DMS153 treated with DMSO at 0.1 percent for 48 hours (cell line): ENCODE results near the gene THBS4.
A peak's percentile ranks its signal among the peaks of the same experiment; 100 is the strongest.

Experiments used
- DNase-seq: peaks from one replicate; lab custom pipeline; 2025; ENCODE audit not compliant: unreplicated experiment; lab: John Stamatoyannopoulos, UW

THBS4 gene

DNA sequence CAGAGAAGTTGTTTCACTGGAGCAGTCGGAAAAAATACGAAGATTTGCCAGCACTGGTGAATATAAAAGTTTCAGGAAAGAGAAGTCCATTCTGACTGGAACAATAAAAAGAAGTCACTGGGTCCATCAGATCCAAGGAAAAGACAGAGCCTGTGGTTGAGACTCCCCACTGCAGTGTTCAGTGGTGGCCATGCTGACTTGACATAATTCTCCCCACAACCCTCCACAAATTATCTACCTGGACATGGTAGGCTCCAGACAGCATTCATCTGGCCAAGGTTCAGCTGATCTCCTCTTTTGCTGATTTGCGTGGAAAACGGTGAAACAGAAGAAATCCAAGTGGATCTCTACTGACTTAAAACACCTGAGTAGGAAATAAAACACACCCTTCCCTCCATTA, 8.0 kb downstream of the THBS4 start:
- no peak for DNase-seq

DNA sequence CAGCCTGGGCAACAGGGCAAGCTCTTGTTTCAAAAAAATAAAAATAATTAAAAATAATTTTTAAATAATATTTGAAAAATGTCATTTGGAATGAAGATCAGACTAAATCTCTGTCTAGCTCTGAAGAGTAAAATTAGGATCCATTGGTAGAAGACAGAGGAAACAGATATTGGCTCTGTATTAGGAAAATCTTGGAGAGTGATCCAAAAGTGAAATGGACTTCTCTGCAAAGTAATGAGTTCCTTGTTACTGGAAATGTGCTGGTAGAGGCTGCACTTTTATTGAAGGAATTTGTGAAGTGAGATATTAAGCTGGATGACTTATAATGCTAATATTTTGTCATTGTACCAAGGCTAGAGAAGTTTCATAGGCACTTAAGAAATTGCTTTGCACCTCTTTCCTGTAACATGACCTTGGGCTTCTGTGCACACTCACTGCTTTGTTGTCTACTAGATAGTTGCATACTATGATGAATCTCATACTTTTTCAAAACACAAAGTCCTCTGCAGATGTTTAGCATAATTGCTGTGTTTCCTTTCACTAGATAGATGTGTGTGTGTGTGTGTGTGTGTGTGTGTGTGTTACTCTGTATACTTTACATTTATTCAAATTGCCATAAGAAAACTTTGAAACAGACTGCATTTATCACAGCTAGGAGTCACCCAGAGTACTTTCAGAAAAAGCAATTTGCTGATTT, 13.1 kb downstream of the THBS4 start:
- no peak for DNase-seq

DNA sequence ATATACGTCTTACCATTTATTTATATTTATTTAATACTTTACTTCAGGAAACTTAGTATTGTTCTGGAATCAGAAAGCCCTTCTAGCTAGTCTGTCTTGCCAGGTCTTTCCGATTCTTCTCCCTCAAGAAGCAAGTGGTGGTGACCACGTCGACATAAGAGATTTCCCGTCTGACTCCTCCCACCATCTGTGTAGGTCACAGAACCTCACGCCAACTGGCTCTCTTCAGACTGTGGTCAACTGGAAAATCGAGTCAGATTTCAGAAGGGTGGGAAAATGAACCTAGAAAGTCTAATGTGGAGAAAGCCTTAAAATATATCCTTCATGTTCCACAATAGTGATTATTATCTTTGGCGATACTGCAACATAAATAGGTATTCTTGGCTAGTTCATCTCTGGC, 17.3 kb downstream of the THBS4 start:
- no peak for DNase-seq

- no peak for DNase-seq
These were observed 19.5 kb downstream of the THBS4 start for GRCh38 chr5:80054682-80055081.

- DNase-seq = peak; percentile 38
These were observed 20.5 kb downstream of the THBS4 start for GRCh38 chr5:80055491-80056170.

DNA sequence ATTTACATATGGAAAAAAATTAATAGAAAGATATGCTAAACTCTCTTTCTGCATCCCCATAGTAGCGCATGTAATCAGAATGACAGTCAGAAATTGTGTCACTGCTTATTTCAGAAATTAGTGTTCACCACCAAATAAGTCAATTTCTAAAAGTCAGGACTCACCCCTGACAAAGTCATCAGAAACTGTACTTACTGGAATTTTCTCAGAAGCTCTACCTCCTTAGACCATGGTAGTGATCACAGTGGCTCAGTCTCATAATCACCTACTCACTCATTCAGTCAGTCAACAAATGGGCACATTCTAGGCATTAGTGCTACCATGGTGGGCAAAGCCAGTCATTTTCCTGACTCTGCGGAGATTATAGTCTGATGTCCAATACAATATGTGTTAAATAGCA, 22.0 kb downstream of the THBS4 start:
- DNase-seq = no peak

GRCh38 chr5:80057921-80058320, 22.8 kb downstream of the THBS4 start:
- DNase-seq = no peak

GRCh38 chr5:80059354-80059980, 24.3 kb downstream of the THBS4 start:
- DNase-seq = no peak

DNA sequence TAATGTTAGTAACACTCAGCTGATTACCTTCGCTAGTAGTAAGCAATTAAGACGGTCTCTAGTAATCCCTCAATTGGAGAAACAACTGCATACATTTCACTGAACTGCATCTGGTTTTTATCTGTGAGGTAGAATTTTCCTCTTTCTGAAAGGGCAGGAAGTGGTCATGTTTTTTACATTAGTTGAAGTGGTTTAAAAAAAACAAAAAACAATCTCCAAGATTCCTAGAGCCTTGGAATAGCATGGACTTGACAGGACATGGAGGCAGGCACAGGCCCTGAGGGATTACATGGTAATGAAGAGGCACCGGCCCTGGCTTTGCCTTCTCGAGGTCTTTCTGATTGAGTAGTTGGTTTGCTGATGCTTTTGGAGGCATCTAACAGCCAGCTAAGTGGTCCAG, 25.8 kb downstream of the THBS4 start:
- DNase-seq = no peak

GRCh38 chr5:80061547-80061946, 26.4 kb downstream of the THBS4 start:
- DNase-seq = no peak

GRCh38 chr5:80064124-80064523, 29.0 kb downstream of the THBS4 start:
- DNase-seq = no peak

DNA sequence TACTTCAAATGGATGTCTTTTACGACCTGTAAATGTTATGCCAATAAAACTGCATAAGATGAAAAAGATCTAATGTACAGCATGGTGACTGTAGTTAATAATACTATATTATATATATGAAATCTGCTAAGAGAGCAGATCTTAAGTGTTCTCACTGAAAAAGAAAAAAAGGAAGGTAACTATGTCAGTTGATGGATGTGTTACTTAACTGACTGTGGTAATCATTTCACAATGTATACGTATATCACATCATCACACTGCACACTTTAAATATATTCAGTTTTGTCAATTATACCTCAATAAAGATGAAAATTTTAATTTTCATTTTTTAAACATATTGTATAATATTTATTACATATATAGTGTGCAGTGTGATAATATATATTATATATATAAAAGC, 31.9 kb downstream of the THBS4 start:
- no peak for DNase-seq

- no peak for DNase-seq
These were observed 32.5 kb downstream of the THBS4 start for GRCh38 chr5:80067531-80068245.

GRCh38 chr5:80068246-80068636, 33.1 kb downstream of the THBS4 start:
- DNase-seq = no peak

- DNase-seq = no peak
These were observed 33.6 kb downstream of the THBS4 start for GRCh38 chr5:80068775-80069174.

DNA sequence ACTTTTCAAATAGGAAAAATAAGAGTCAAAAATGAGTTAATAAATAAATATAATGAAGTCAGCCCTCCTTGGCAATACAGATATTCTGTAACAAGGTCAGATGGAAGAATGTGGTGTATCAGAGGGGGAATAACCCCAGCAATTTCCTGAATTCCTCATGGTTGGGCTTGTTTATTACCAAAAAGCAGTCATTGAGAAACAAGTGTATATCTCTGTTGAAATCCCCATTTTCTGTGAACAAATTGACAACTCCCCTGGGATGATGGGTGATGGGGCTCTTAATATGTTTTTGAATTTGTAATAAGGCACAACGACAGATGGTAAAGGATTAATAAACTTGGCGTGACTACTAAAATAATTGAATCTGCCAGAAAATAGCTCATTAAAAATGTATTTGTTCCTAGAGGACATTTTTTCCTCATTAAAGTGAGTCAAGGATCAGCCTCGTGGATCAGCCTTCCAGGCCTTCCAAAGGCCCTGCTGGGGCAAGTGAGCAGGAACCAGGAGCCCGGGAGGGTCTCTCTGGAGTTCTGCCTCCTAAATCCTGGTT, 34.2 kb downstream of the THBS4 start:
- DNase-seq = no peak

- DNase-seq = no peak
These were observed 34.8 kb downstream of the THBS4 start for GRCh38 chr5:80069918-80070318.

GRCh38 chr5:80070338-80071056, 35.3 kb downstream of the THBS4 start:
- no peak for DNase-seq

DNA sequence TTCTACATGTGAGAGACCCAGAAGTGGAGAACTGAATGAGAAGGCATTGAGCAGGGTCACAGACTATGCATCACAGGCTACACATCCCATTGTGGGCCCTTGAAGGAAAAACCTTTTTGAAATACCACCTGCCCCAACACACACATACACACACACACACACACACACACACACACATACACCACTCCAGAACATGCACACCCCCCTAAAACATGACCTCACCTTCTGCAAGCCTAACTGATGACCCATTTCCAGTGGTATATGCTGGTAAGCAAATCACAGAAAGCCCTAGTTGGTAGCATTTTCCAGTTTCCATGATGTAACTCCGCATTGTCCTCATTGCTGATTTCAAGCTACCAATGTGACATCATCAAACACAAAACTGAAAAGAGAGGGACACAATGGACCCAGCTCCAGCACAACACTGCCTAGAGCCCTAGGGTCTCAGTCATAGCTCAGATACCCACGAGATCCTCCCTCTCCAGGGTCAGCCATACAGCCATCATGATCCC, 36.4 kb downstream of the THBS4 start:
- no peak for DNase-seq
